GM19438 (cell line): ENCODE data around the gene WHRN.

Experiments
- ATAC-seq: cut with Tn5 transposase; IDR thresholded peaks from one replicate; pipeline ENCODE4 v1.9.1; 2021; ENCODE audit warnings: low read depth; ENCODE audit not compliant: unreplicated experiment

WHRN gene

GRCh38 chr9:114493521-114494184, 11.6 kb downstream of the WHRN start:
- no peak for ATAC-seq

- ATAC-seq = no peak
Measured at GRCh38 chr9:114492991-114493390, 12.3 kb downstream of the WHRN start.

- ATAC-seq = no peak
Measured at GRCh38 chr9:114491430-114492003, 13.8 kb downstream of the WHRN start.

- no peak for ATAC-seq
Measured at GRCh38 chr9:114489928-114490327, 15.3 kb downstream of the WHRN start.

DNA sequence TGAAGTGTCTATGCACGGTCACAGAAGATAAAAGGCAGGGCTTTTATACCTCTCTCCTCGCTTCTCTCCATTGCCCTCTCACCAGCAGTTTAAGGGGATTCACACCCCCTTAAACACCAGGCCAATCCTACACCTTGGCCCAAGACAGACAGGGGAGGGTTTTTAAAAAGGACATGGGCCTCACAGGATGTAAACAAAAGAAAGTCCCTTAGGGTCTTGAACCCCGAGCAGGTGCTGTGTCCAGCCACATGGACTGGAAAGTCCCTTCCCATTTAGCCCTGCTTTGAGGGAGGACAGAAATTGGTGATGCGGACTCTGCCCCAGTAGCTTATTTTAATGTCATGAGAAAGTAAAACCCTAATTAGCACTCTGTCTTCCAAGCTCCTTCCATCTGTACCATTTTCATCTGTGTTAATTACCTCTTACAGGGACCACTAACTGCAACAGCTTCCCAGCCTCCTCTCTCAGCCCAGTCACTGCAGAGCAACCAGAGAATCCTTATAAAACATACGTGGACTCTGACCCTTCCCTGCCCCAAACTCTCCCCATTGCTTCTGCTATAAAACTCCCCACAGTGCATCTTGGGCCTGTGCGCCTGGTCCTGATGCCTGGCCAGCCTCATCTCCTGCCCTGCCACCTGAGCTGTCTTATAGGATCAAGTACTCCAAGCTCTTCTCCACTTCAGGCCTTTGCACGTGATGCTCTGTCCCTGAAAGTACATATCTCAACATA, 16.7 kb downstream of the WHRN start:
- ATAC-seq = no peak

GRCh38 chr9:114487607-114488300, 17.5 kb downstream of the WHRN start:
- no peak for ATAC-seq

DNA sequence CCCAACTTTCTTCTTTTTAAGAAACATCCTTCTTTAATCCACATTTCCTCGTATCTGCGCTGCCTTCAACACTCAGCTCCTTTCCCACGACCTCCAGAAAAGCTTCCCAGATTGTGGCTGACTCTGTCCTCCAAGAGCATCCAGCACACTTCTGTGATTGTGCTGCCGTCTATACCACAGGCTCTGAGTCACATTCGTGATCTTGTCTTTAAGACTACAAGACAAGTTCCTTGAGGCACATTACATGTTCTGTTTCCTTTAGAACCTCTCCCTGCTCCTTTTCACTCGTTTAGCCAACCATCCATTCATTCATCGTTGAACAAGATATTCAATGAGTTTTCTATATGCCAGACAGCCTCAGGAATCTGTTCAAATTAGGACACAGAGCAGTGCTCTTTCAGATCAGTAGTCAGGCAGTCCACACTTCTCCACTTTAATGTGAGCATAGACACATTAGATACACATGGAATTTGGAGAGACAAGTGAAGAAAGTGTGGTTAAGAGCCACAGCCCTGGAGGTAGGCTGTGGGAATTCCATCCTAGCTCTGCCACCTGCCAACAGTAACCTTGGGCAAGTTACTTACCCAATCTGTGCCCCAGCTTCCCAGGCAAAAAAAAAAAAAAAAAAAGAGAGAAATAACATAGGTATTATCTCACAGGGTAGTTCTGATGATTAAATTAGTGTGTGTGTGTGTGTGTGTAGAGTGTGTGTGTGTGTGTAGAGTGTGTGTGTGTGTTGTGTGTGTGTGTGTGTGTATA, 18.9 kb downstream of the WHRN start:
- ATAC-seq = no peak

- no peak for ATAC-seq
Measured at GRCh38 chr9:114484854-114485443, 20.3 kb downstream of the WHRN start.

DNA sequence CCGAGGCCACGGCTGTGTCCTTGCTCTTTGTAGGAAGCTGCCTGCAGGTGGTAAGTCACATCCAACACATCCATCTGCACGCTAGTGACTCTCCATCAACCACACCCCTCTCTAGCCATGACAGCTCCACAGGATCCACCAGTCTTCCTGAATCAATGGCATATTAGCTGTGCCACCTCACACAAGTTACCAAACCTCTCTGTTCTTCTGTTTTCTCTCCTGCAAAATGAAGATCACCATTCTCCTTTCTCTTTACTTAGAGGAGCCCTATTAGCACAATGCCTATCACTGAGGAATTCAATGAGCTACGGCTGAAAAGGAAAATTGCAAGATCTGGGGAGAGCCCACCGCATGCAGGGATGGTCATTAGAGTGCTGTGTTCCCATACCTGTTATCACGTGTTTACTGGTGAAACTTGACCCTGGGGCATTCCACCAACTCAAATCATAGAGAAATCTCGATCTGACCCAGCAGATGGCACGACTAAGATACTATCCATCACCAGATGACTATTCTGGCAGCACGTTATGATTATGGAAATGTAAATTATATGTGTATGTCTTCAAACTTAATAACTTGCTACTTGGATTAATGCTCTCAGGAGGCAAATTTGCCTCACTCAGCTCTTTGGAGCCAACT, 20.9 kb downstream of the WHRN start:
- ATAC-seq = no peak

GRCh38 chr9:114483499-114483898, 21.8 kb downstream of the WHRN start:
- ATAC-seq = no peak

- no peak for ATAC-seq
Measured at GRCh38 chr9:114482593-114482992, 22.7 kb downstream of the WHRN start.

GRCh38 chr9:114481789-114482188, 23.5 kb downstream of the WHRN start:
- no peak for ATAC-seq

DNA sequence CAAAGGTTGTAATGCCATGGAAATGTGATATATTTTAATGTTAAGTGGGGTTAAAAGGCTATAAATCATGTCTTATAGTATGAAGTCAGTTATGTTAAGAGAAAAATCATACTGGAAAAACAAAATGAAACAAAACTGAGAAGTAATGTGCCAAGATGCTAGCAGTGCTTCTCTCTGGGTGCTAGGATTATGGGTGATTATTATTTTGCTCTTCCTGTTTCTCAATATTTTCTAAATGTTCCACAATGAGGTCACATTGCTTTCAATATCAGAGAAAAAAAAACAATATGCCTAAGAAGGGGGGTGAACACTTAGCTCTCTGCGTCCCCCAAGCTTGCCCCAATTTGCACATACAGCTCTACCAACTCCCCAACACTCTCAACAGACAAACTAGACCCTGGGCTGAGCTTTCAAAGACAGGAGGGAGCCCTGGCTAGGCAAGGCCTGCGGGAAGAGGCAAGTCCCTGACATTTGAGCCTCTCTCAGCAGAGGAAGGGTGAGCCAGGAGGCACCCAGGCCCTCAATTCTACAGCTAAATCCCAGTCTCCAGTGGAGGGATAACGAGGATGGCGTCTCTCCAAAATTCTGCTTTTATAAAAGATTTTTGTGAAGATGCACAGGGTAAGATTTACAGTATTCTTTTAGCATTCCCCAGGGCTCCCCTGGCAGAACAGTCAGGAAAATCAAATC, 24.4 kb downstream of the WHRN start:
- ATAC-seq = no peak

GRCh38 chr9:114478871-114479270, 26.4 kb downstream of the WHRN start:
- no peak for ATAC-seq

DNA sequence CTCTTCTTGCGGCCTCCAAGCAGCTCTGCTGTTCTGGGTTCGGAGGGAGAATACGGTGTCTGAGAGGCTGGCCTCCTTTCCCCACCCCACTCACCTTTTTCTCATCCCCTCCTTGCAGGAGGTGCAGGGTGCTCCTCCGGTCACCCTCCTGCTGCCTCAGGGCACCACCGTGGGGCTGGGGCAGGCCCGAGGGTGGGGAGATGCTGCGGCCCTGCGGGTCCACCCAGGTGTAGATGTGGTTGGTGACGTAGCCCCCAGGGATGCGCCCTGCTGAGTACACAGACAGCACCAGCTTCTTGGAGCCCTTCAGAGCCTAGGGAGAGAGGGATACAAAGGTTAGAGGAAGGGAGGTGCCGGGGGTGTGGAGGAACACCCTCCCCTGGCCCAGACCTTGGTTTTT, 26.8 kb downstream of the WHRN start:
- no peak for ATAC-seq

DNA sequence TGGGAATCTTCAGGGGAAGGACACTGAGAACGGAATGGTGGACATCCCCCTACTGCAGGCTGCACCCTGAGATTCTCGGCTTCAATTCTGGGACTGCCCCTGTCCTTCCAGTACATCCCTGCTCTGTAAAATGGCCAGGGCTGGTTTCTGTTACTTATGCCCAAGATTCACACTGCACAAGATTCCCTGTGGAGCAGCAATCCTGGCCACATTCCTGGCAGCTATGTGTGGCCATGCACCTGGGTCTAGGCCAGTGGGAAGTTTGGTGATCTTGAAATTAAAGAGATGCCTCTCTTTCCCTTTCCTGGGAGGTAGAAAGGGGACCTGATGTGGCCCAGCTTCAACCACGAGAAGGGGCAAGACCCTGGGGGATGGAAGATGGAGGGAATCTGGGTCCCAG, 27.6 kb downstream of the WHRN start:
- ATAC-seq = no peak

DNA sequence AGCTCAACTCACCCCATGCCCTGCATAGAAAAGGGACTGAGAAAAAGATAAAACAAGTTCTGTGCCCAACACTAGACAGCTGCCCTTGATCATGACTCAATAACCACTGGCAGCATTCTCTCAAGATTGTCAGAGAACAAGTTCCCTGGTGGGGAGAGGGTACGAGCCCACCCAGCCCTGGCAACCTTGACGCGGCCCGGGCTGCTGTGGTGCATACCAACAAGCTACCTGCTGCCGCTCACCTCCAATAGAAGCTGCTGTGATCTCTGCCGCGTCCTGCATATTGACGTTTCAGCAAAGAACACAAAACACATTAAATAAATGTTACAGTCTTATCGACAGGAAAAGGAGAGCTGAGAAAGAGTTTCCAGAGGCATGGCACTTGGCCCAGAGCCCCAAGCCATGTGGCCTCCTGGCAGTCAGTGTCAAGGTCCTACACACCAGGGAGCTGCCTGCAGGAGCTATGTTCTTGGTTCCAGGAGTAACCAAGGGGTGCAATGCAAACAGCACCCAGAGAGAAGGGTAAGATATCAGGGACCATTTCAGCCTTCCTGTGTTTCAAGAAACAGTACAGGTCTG, 28.3 kb downstream of the WHRN start:
- ATAC-seq = no peak

DNA sequence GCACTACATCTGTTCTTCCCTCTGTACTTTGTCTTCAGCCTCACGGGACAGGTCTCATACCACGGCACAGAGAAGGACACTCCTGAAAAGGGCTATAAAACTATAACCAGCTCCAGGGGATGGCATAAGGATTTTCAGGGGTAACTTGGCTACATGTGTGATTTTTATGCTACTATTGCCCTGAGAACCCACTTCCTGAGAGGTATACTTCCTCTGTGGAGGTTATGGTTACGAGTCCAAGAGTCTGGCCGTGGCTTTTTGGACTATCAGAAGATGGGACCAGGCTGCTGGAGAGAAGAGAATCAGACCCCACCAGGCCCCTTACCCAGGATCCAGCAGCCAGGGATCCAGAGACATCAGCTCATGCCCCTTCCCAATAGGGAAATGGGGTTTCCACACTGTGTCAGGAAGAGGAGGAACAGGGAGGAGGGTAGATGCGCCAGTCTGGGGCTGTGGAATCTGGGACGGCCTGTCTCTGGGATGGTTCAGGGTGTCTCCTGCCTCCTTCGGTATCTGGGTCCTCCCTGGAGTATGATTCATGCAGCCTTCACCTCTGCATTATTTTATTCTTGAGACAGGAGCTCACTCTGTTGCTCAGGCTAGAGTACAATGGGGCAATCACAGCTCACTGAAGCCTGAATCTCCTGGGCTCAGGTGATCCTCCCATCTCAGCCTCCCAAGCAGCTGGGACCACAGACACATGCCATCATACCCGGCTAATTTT, 29.7 kb downstream of the WHRN start:
- no peak for ATAC-seq
